Keratinocyte (primary cell): ENCODE results near the gene GCSAML. TPM values are rescaled to one million over a fixed set of nuclear protein-coding genes. Genes with fewer than 3 reads are reported as not detected.

Experiments
- DNase-seq: peaks from one replicate; pipeline ENCODE4 v3.0.0-alpha.2; 2011; ENCODE audit warnings: low read depth, missing footprints, low spot score
- FAIRE-seq: peaks from 2 replicates; lab custom pipeline; 2011; peaks lifted over from hg19 to GRCh38; lab: Jason Lieb, UNC
- H2AFZ ChIP-seq: 2 replicates; pipeline ENCODE4 v1.6.0; 2012; ENCODE audit warnings: low read length, control low read depth, inconsistent platforms; ENCODE audit not compliant: control insufficient read depth
- H3K27ac ChIP-seq: 2 replicates; pipeline ENCODE4 v1.5.1; 2011; ENCODE audit warnings: low read length; ENCODE audit not compliant: control insufficient read depth, insufficient read depth
- H3K27me3 ChIP-seq: 3 replicates; pipeline ENCODE4 v1.6.0; 2011; ENCODE audit warnings: low read length; ENCODE audit not compliant: control insufficient read depth, insufficient read depth; ENCODE audit errors: extremely low read depth
- H3K36me3 ChIP-seq, 2 experiments: 2 replicates in 1 of 2; 3 replicates in 1 of 2; pipeline ENCODE4 v1.5.1; 2011; ENCODE audit warnings: low read length in 2 of 2, mild to moderate bottlenecking in 1 of 2; ENCODE audit not compliant: control insufficient read depth in 2 of 2, insufficient read depth in 2 of 2; ENCODE audit errors: extremely low read depth in 1 of 2
- H3K4me1 ChIP-seq: 3 replicates; pipeline ENCODE4 v1.5.1; 2011; ENCODE audit warnings: low read length; ENCODE audit not compliant: control insufficient read depth, insufficient read depth; ENCODE audit errors: extremely low read depth
- H3K4me2 ChIP-seq: 3 replicates; pipeline ENCODE4 v1.6.0; 2011; ENCODE audit warnings: low read depth, low read length; ENCODE audit not compliant: control insufficient read depth, insufficient read depth; ENCODE audit errors: extremely low read depth
- H3K4me3 ChIP-seq, 3 experiments: fragments of 200-600 bp in 1 of 3; sonication (generic) in 1 of 3; 2 replicates in 2 of 3; 3 replicates in 1 of 3; pipeline ENCODE4 v1.5.1; 2011 to 2016; ENCODE audit warnings: low read length in 3 of 3, mild to moderate bottlenecking in 3 of 3, control low read depth in 2 of 3, inconsistent platforms in 1 of 3, low read depth in 1 of 3, mixed read lengths in 1 of 3, mixed run types in 1 of 3, moderate library complexity in 1 of 3; ENCODE audit not compliant: control insufficient read depth in 2 of 3, insufficient read depth in 2 of 3; ENCODE audit errors: extremely low read depth in 1 of 3
- H3K79me2 ChIP-seq: 2 replicates; pipeline ENCODE4 v1.6.0; 2012; ENCODE audit warnings: low read length; ENCODE audit not compliant: control insufficient read depth, insufficient read depth
- H3K9ac ChIP-seq: 3 replicates; pipeline ENCODE4 v1.6.0; 2011; ENCODE audit warnings: low read length; ENCODE audit not compliant: control insufficient read depth, insufficient read depth; ENCODE audit errors: extremely low read depth
- H3K9me1 ChIP-seq: 3 replicates; pipeline ENCODE4 v1.6.0; 2011; ENCODE audit warnings: low read length; ENCODE audit not compliant: control insufficient read depth, insufficient read depth; ENCODE audit errors: extremely low read depth
- H3K9me3 ChIP-seq: 2 replicates; pipeline ENCODE4 v1.5.1; 2012; ENCODE audit warnings: low read depth, low read length; ENCODE audit not compliant: control insufficient read depth
- H4K20me1 ChIP-seq: 3 replicates; pipeline ENCODE4 v1.6.0; 2011; ENCODE audit warnings: low read length; ENCODE audit not compliant: control insufficient read depth, insufficient read depth; ENCODE audit errors: extremely low read depth
- CTCF ChIP-seq, 3 experiments: IDR thresholded peaks in 1 of 3; conservative IDR thresholded peaks in 1 of 3; optimal IDR thresholded peaks in 1 of 3; 2 replicates in 2 of 3; 3 replicates in 1 of 3; pipeline versions ENCODE3 to v1.5.1; 2011; ENCODE audit warnings: low read length in 3 of 3, mild to moderate bottlenecking in 3 of 3, moderate library complexity in 2 of 3, control low read depth in 1 of 3, inconsistent platforms in 1 of 3; ENCODE audit not compliant: insufficient read depth in 2 of 3; ENCODE audit errors: extremely low read depth in 1 of 3
- EZH2 ChIP-seq: IDR thresholded peaks from one replicate; pipeline ENCODE4 v1.6.1; 2012; ENCODE audit warnings: inconsistent platforms, mild to moderate bottlenecking, low read length, moderate library complexity
- dilution Hi-C: fragments of 300-500 bp; cut with MboI; formaldehyde crosslinking; loops from one replicate; pipeline ENCODE4 v1.7.0; 2020; ENCODE audit warnings: low sequenced_read_pairs; ENCODE audit not compliant: extremely low pct_ligation_motif_present
- polyA plus RNA-seq, 5 experiments: library from polyadenylated mRNA; depleted of rRNA in 3 of 5; stranded (reverse) in 3 of 5; stranded (forward) in 1 of 5; unstranded in 1 of 5; fragments of >200 nt; gene quantifications; 1 replicate in 1 of 5; 2 replicates in 3 of 5; 3 replicates in 1 of 5; pipeline versions ENCODE4 v1.2.1 to v1.2.3, GENCODE V29; 2011 to 2012; ENCODE audit warnings: missing spikeins in 2 of 5, low read depth in 1 of 5, low replicate concordance in 1 of 5

Gene GCSAML
- polyA plus RNA-seq, 1 donor (not counting 4 experiments of a cell fraction or from before 2014, with no cell fraction given) = not detected

- Histone ChIP-seq H3K27ac (no peak overlapping the region), H3K9ac (no peak overlapping the region), H3K4me3 (no peak overlapping the region), H3K4me1 (no peaks in the 10 kb centered on the region), H2AFZ (no peak overlapping the region), H3K79me2 (no peaks in the 10 kb centered on the region), H3K4me2 (no peak overlapping the region), H3K36me3 (no peaks in the 10 kb centered on the region), H3K9me1 (no peaks in the 10 kb centered on the region), H4K20me1 (no peaks in the 10 kb centered on the region), H3K9me3 (no peaks in the 10 kb centered on the region), H3K27me3 (no peaks in the 10 kb centered on the region)
- no peak for TF ChIP-seq CTCF (optimal IDR thresholded peaks at IDR 0.05 in 1 of 3, IDR thresholded peaks at IDR 0.05 in 1 of 3, conservative IDR thresholded peaks at IDR 0.05 in 1 of 3; ENCODE audit: extremely low read depth in 1 of 3, insufficient read depth in 2 of 3, low read length in 3 of 3)
- TF ChIP-seq EZH2 = no peak
- DNase-seq = no peak
- dilution Hi-C loops = no loop called here
- FAIRE-seq = no peak
Observed at GRCh38 chr1:247574664-247575063, 25.7 kb downstream of the GCSAML start.

DNA sequence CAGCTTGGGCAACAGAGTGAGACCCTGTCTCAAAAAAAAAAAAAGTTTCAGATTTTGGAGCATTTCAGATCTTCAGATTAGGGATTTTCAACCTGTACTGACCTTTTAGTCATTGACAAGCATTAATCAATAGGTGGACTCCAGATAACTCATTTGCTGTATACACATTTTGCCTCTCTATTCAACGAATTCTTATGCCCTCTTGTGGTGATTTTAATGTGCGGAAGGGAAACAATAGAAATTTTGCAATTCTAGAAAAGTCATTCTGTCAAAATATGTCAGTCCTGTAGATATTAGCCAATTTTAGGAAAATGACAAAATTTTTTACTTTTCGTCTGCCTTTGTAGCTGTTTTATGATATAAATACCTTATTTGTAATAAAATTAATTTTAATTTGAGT, 27.6 kb downstream of the GCSAML start:
- DNase-seq = no peak
- Histone ChIP-seq H3K9me3 (no peaks in the 10 kb centered on the region), H3K36me3 (no peaks in the 10 kb centered on the region), H3K79me2 (no peaks in the 10 kb centered on the region), H3K9ac (no peak overlapping the region), H3K27ac (no peak overlapping the region), H4K20me1 (no peaks in the 10 kb centered on the region), H3K27me3 (no peaks in the 10 kb centered on the region), H3K9me1 (no peaks in the 10 kb centered on the region), H3K4me1 (no peaks in the 10 kb centered on the region), H3K4me3 (no peak overlapping the region), H2AFZ (no peak overlapping the region), H3K4me2 (no peak overlapping the region)
- FAIRE-seq = no peak
- no peak for TF ChIP-seq EZH2
- TF ChIP-seq CTCF (optimal IDR thresholded peaks at IDR 0.05 in 1 of 3, IDR thresholded peaks at IDR 0.05 in 1 of 3, conservative IDR thresholded peaks at IDR 0.05 in 1 of 3; ENCODE audit: extremely low read depth in 1 of 3, insufficient read depth in 2 of 3, low read length in 3 of 3) = no peak
- dilution Hi-C loops = no loop called here
